Measurements from ENCODE around the gene BRAP. TPM values are rescaled to one million over a fixed set of nuclear protein-coding genes. Genes with fewer than 3 reads are reported as not detected.

Gene BRAP
- total and polyA plus RNA-seq, 2 experiments from 2014 or later: 14.7 to 18.7 TPM

GRCh38 chr12:111638556-111638955 lies 47.2 kb downstream of the BRAP start:
- in situ Hi-C loops (cut with MboI): no loop called here
- no peaks in the 10 kb centered on the region for H3K79me2 ChIP-seq (ENCODE audit: insufficient read depth)
- no peak for DNase-seq
- H3K9ac ChIP-seq: no peak overlapping the region
- H3K27ac ChIP-seq: no peak overlapping the region
- peaks cover 3% of the 10 kb centered on the region; the same call in 1 of the 2 replicates for H3K36me3 ChIP-seq (ENCODE audit: low read depth)
- H3K9me2 ChIP-seq (ENCODE audit: insufficient read depth): no peaks in the 10 kb centered on the region
- no peak for TF ChIP-seq EZH2phosphoT487 (IDR thresholded peaks at IDR 0.05; ENCODE audit: insufficient read depth, low read depth)
- TF ChIP-seq EZH2 (IDR thresholded peaks at IDR 0.05; ENCODE audit: insufficient read depth, poor library complexity, severe bottlenecking): no peak
- H3F3A ChIP-seq (ENCODE audit: insufficient read depth): peaks cover 10% of the 10 kb centered on the region
- H2AFZ ChIP-seq: no peak overlapping the region
- no peaks in the 10 kb centered on the region for H3K27me3 ChIP-seq (replicated peaks; ENCODE audit: insufficient read depth)
- WGBS, 2 experiments (ENCODE audit: low coverage in 1 of 2, low lambda C conversion rate in 2 of 2, missing lambda C conversion rate in 2 of 2): 46 to 49% methylated on average over 6 of the region's 6 CpGs
- H3K4me1 ChIP-seq (ENCODE audit: insufficient read depth): peaks cover 18% of the 10 kb centered on the region
- H4K20me1 ChIP-seq (ENCODE audit: insufficient read depth): no peaks in the 10 kb centered on the region
- no peak overlapping the region for H3K4me2 ChIP-seq (ENCODE audit: unreplicated experiment)
- no peaks in the 10 kb centered on the region for H3K9me3 ChIP-seq (ENCODE audit: low read depth)
- no peak overlapping the region for H3K4me3 ChIP-seq

GRCh38 chr12:111636209-111636945 lies 49.4 kb downstream of the BRAP start:
- Histone ChIP-seq H3K9me2 (ENCODE audit: insufficient read depth) (no peaks in the 10 kb centered on the region), H3F3A (ENCODE audit: insufficient read depth) (peaks cover 10% of the 10 kb centered on the region), H4K20me1 (ENCODE audit: insufficient read depth) (no peaks in the 10 kb centered on the region), H2AFZ (peak overlapping the region; percentile 81), H3K27ac (peak overlapping the region; percentile 66), H3K4me1 (ENCODE audit: insufficient read depth) (peaks cover 18% of the 10 kb centered on the region), H3K36me3 (ENCODE audit: low read depth) (no peaks in the 10 kb centered on the region), H3K4me2 (ENCODE audit: unreplicated experiment) (peak overlapping the region; percentile 49), H3K79me2 (ENCODE audit: insufficient read depth) (no peaks in the 10 kb centered on the region), H3K9me3 (ENCODE audit: low read depth) (no peaks in the 10 kb centered on the region), H3K4me3 (peak overlapping the region; percentile 18; the same call in 1 of the 2 replicates), H3K9ac (peak overlapping the region; percentile 66), H3K27me3 (replicated peaks; ENCODE audit: insufficient read depth) (no peaks in the 10 kb centered on the region)
- DNase-seq: peak; percentile 74
- TF ChIP-seq EZH2phosphoT487 (IDR thresholded peaks at IDR 0.05; ENCODE audit: insufficient read depth, low read depth): no peak
- no peak for TF ChIP-seq EZH2 (IDR thresholded peaks at IDR 0.05; ENCODE audit: insufficient read depth, poor library complexity, severe bottlenecking)
- in situ Hi-C loops (cut with MboI): no loop called here
- 8 to 9% methylated on average over 19 of the region's 19 CpGs for WGBS, 2 experiments (ENCODE audit: low coverage in 1 of 2, low lambda C conversion rate in 2 of 2, missing lambda C conversion rate in 2 of 2)

- 67 to 74% methylated on average over 8 of the region's 8 CpGs for WGBS, 2 experiments (ENCODE audit: low coverage in 1 of 2, low lambda C conversion rate in 2 of 2, missing lambda C conversion rate in 2 of 2)
- H3K9me3 ChIP-seq (ENCODE audit: low read depth): no peaks in the 10 kb centered on the region
- H3K27me3 ChIP-seq (replicated peaks; ENCODE audit: insufficient read depth): no peaks in the 10 kb centered on the region
- H3K4me1 ChIP-seq (ENCODE audit: insufficient read depth): peaks cover 18% of the 10 kb centered on the region
- DNase-seq: peak; percentile 43
- peaks cover 10% of the 10 kb centered on the region for H3F3A ChIP-seq (ENCODE audit: insufficient read depth)
- in situ Hi-C loops (cut with MboI): no loop called here
- peak overlapping the region; percentile 66 for H3K9ac ChIP-seq
- peak overlapping the region; percentile 66; the same call in 1 of the 2 replicates for H3K27ac ChIP-seq
- H3K36me3 ChIP-seq (ENCODE audit: low read depth): no peaks in the 10 kb centered on the region
- no peaks in the 10 kb centered on the region for H3K9me2 ChIP-seq (ENCODE audit: insufficient read depth)
- no peak overlapping the region for H3K4me3 ChIP-seq
- H4K20me1 ChIP-seq (ENCODE audit: insufficient read depth): no peaks in the 10 kb centered on the region
- peak overlapping the region; percentile 81 for H2AFZ ChIP-seq
- H3K4me2 ChIP-seq (ENCODE audit: unreplicated experiment): peak overlapping the region; percentile 49
- TF ChIP-seq EZH2 (IDR thresholded peaks at IDR 0.05; ENCODE audit: insufficient read depth, poor library complexity, severe bottlenecking) (no peak), EZH2phosphoT487 (IDR thresholded peaks at IDR 0.05; ENCODE audit: insufficient read depth, low read depth) (no peak)
- no peaks in the 10 kb centered on the region for H3K79me2 ChIP-seq (ENCODE audit: insufficient read depth)
These were observed 50.2 kb downstream of the BRAP start for GRCh38 chr12:111635524-111635923.

GRCh38 chr12:111628505-111629260 lies 57.1 kb downstream of the BRAP start:
- TF ChIP-seq EZH2 (IDR thresholded peaks at IDR 0.05; ENCODE audit: insufficient read depth, poor library complexity, severe bottlenecking): no peak
- TF ChIP-seq EZH2phosphoT487 (IDR thresholded peaks at IDR 0.05; ENCODE audit: insufficient read depth, low read depth): no peak
- Histone ChIP-seq H3K4me2 (ENCODE audit: unreplicated experiment) (no peak overlapping the region), H3K27me3 (replicated peaks; ENCODE audit: insufficient read depth) (no peaks in the 10 kb centered on the region), H2AFZ (no peak overlapping the region), H3F3A (ENCODE audit: insufficient read depth) (no peaks in the 10 kb centered on the region), H3K4me1 (ENCODE audit: insufficient read depth) (no peaks in the 10 kb centered on the region), H3K27ac (no peak overlapping the region), H3K9me2 (ENCODE audit: insufficient read depth) (no peaks in the 10 kb centered on the region), H3K36me3 (ENCODE audit: low read depth) (no peaks in the 10 kb centered on the region), H3K9ac (no peak overlapping the region), H3K79me2 (ENCODE audit: insufficient read depth) (no peaks in the 10 kb centered on the region), H3K4me3 (no peak overlapping the region), H4K20me1 (ENCODE audit: insufficient read depth) (no peaks in the 10 kb centered on the region), H3K9me3 (ENCODE audit: low read depth) (no peaks in the 10 kb centered on the region)
- in situ Hi-C loops (cut with MboI): no loop called here
- WGBS, 2 experiments (ENCODE audit: low coverage in 1 of 2, low lambda C conversion rate in 2 of 2, missing lambda C conversion rate in 2 of 2): 94 to 95% methylated on average over 7 of the region's 7 CpGs
- no peak for DNase-seq

Measured in GM23248 (cell line).